ENCODE results near the gene CNTD1.

The CNTD1 gene

DNA sequence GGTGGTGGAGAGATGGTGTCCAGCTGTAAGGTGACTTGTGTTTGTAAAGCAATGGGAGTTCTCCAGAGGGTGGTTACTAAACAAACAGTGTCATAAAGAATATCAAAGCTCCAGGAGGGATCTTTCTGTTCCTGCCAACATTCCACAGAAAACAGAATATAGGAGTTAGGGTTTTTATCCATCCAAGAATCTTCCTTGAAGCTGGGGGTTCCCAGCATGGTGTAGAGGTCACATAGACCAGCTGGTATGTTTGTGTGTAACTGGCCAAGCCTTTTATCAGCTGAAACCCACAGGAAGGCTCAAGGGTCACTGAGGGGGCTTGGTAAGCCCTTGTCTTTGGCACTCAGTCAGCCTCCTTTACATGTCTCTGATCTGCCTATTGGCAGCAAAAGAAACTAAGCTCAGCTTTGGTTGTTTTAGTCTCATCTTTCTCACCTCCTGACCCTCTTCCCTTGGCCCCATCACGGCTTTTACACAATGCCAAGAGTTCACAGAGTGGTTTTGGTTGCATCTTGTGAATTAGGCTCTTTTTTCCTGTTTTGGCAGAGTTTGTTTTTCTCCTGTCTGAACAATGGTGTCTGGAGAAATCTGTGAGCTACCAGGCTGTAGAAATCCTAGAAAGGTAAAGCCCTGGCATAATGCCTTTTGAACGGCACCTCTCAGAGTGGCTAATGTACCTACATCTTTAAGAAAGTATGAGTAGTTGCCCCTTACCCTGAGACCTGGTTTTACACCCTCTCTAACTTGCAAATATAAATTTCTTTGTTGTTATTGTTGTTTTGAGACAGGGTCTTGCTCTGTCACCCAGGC, 4.6 kb downstream of the CNTD1 start:
- no peak for DNase-seq (ENCODE audit: low read depth in 2 of 2)

DNA sequence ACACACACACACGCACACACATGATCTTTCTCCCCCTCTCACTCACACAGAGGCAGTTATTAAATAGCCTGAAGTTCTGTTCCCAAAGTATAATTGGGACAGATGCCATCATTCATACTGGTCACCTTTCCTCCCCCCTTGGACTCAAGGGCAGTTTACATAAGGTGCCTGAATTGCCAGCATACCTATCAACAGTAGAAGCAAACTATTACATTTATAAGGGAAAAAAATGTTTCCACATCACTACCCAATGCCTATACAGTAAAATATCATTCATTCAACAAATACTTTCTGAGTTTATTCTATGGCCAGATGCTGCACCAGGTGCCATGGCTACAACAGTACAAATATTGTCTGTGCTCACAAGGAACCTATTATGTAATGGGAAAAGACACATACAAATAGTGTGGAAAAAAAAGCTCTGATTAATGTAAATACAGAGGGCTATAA, 6.3 kb downstream of the CNTD1 start:
- no peak for DNase-seq (ENCODE audit: low read depth in 2 of 2)

- DNase-seq (ENCODE audit: low read depth in 2 of 2): no peak
Observed at GRCh38 chr17:42806249-42806648, 7.6 kb downstream of the CNTD1 start.

DNA sequence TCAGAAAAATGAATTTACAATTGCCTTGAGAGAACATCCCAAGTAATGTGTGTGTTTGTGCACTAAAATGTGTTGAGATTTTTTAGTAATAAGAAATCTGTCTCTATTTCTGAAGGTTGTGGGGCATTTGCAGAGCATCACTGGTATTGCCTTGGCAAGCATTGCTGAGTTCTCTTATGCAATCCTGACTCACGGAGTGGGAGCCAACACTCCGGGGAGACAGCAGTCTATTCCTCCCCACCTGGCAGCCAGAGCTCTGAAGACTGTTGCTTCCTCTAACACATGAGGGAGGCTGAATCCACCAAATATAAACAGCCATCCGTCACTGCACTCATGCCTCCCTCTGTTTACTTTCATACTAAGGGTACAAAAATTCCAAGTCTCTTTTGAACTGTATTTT, 10.6 kb downstream of the CNTD1 start:
- no peak for DNase-seq (ENCODE audit: low read depth in 2 of 2)

DNA sequence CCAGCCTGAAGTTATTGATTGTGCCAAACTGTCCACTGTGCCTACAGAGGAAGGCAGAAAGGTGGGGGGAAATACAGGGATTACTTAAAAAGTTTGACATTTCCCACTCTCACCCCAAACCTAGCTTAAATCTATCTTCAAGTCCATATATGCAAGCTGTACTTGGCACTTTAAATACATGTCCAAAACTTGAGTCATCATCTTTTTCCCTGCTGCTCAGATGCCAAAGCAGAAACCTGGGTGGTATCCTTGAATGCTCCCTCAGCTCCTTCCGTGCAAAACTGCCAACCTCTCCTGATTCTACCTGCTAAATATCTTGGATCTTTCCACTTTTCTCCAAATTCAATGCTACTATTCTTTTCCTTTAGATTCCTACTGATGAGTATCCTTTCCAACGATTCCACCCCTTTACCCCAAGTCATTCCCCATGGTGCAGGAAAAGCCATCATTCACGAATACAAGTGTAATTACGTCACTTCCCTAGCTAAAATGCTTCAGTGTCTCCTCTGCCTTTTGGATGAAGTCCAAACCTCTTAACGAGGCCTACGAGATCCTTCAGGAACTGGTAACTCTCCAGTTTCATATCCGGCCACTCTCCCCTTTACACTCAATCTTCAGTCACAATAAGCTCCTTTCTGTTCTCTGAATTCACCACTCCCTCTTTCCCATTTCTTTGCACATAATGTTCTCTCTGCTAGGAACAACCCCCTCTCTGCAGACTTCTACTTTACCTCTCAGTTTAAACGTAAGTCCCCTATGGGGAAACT, 16.2 kb downstream of the CNTD1 start:
- no peak for DNase-seq (ENCODE audit: low read depth in 2 of 2)

DNA sequence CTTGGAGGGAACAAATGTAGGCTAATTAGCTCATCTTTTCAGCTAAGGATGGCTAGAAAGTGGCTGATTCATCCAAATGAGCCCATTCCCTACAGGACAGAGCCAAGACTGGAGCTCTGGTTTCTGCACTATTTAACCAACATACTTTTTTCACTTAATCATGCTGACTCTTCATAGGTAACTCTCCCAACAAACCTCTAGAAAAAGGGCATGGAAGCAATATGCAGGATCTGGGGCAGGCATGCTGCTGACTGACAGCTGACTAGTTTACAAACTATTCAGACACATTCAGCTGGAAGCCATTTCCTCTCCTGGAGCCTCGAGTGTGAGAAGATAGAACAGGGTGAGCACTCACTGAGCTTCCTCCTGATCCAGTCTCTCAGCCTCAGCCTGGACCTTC, 19.2 kb downstream of the CNTD1 start:
- no peak for DNase-seq (ENCODE audit: low read depth in 2 of 2)

- DNase-seq (ENCODE audit: low read depth in 2 of 2): no peak
Observed at GRCh38 chr17:42818379-42818778, 19.7 kb downstream of the CNTD1 start.

- peak; percentile 34 to 41 for DNase-seq (ENCODE audit: low read depth in 2 of 2)
Observed at GRCh38 chr17:42819939-42820535, 21.4 kb downstream of the CNTD1 start.

DNA sequence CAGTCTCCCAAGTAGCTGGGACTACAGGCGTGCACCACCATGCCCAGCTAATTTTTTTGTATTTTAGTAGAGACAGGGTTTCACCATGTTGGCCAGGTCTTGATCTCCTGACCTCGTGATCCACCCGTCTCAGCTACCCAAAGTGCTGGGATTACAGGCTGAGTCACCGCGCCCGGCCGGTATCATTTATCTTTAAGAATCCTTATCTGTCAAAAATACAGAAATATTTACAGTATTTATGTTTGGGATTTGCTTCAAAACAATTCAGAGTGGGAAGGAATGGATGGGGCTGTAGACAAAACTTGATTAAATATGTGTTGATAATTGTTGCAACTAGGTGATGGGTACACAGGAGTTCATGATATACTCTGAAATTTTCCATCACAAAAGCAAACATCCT, 22.5 kb downstream of the CNTD1 start:
- no peak for DNase-seq (ENCODE audit: low read depth in 2 of 2)

DNA sequence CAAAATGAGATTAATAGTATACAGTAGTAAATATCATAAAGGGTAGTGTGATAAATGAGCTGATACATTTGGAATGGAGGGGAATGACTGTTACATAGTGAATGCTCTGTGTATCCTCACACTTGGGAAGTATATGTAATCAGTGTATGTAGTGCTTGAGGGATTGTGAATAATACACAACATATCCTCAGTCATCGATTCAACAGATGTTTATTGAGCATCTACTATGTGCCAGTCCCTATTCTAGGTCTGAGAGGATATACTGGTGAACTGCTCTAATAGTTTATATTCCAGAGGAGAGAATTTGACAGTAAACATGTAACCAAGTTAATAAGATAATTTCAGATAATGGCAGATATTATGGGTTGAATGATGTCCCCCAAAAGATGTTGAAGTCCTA, 28.8 kb downstream of the CNTD1 start:
- DNase-seq (ENCODE audit: low read depth in 2 of 2): no peak

DNA sequence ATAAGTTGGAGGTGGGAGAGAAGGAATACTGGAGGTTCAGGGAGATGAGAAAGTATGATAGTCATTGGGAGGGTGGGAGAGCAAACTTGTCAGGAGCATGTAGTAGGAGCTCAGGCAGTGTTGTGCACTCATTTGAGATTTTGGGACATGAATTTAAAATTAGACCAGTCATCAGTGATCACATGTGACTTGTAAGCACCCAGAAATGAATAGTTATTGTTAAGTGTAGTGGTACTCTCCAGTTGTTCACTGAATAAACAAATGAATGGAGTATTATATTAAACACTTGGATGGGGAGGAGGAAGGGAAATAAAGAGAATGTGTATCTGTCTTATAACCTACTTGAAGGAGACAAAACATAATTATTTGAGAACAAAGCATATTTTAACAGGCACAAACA, 32.3 kb downstream of the CNTD1 start:
- no peak for DNase-seq (ENCODE audit: low read depth in 2 of 2)

GRCh38 chr17:42832213-42832933, 33.7 kb downstream of the CNTD1 start:
- no peak for DNase-seq (ENCODE audit: low read depth in 2 of 2)

GRCh38 chr17:42832934-42833766, 34.5 kb downstream of the CNTD1 start, which contains the start of gene PSME3:
PSME3 (plus strand) TSS chr17:42833397; CDS start chr17:42833632, 235 bp downstream.
- DNase-seq (ENCODE audit: low read depth in 2 of 2): peak; percentile 83 to 88

GRCh38 chr17:42833767-42834422, 35.2 kb downstream of the CNTD1 start:
- DNase-seq (ENCODE audit: low read depth in 2 of 2): no peak

DNA sequence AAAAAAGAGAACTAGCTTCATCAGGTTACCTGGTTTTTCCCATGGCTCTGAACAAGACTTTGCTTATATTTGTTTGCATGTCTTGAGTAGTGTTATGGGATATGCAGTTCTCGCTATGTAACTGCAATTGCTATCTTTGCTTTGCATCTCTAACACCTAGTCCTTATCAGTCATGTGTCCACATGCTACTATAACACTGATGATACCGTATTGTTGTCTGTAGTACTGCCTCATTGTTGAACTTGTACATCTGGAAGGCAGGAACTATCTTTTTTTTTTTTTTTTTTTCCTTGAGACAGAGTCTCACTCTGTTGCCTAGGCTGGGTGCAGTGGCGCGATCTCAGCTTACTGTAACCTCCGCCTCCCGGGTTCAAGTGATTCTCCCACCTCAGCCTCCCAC, 37.1 kb downstream of the CNTD1 start:
- no peak for DNase-seq (ENCODE audit: low read depth in 2 of 2)

DNA sequence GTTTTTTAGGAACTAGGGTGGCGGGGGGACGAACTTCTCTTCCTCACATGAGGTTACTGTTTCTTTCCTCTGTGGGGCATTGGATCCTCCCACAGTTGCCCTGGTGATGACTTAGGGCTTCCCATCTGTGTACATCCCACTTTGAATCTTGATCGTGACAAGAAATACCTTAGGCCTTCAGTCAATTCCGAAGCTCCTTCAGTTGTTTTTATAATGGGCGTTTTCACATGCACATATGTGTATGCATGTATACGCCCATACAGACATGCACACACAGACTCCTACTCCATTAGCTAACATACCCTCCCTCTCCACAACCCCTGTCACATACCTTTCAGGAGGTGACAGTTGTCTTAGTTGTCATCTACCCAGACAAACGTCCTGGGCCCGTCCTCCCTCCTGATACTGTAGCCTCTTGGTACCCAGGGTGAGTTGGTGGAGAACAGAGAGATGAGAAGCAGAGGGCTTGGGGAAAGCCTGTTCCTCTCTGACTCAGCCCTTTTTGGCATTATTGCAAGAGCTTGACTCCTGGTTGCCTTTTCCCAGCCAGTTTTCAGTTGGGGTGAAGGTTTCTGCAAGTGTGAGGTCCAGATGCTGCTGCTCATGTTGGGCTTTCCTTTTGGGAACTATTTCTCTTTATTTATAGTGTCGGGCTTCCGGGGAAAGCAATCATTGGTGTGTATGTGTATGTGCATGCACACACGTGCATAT, 43.5 kb downstream of the CNTD1 start:
- DNase-seq (ENCODE audit: low read depth in 2 of 2): no peak

DNA sequence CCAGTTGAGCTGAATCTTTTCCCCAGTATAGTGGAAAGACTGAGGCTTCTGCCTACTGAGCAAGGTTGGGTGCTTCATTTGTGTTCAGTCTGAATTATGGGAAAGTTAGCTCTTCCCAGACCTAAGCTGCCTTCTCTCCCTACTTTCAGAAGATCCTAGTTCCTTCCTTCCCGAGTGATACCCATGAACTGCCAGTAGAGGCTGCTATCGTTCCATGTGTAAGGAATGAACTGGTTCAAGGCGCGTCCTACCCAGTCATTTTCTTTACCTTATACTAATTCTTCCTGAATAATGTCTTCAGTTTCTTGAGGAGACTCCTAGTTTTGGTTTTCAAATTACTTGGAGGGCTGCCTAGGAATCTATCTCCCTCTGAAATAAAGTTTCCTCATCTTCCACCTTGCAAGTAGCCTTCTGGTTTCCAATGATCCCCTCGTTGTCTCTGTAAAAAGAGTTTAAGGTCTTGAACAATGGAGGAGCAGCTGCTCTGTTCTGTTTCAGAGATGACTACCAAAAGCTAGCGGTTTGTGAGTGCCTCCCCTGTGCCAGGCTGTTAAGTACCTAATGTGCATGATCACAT, 44.8 kb downstream of the CNTD1 start:
- DNase-seq (ENCODE audit: low read depth in 2 of 2): no peak

- DNase-seq (ENCODE audit: low read depth in 2 of 2): no peak
Observed at GRCh38 chr17:42844271-42844670, 45.6 kb downstream of the CNTD1 start, which contains the start of gene AOC2. AOC2 (plus strand) TSS chr17:42844580; CDS start chr17:42844627, 47 bp downstream.

Measured in stimulated activated CD8-positive, alpha-beta memory T cell treated with anti-CD3 and anti-CD28 coated beads, Interleukin-7, amount 100 ng/mL, for 4 hours (primary cell).